GM21576 (cell line): ENCODE data around the gene ATP5F1B.

Experiments used
- ATAC-seq: cut with Tn5 transposase; IDR thresholded peaks from one replicate; pipeline ENCODE4 v1.9.1; 2021; ENCODE audit warnings: mild to moderate bottlenecking, moderate library complexity; ENCODE audit not compliant: unreplicated experiment

The ATP5F1B gene

DNA sequence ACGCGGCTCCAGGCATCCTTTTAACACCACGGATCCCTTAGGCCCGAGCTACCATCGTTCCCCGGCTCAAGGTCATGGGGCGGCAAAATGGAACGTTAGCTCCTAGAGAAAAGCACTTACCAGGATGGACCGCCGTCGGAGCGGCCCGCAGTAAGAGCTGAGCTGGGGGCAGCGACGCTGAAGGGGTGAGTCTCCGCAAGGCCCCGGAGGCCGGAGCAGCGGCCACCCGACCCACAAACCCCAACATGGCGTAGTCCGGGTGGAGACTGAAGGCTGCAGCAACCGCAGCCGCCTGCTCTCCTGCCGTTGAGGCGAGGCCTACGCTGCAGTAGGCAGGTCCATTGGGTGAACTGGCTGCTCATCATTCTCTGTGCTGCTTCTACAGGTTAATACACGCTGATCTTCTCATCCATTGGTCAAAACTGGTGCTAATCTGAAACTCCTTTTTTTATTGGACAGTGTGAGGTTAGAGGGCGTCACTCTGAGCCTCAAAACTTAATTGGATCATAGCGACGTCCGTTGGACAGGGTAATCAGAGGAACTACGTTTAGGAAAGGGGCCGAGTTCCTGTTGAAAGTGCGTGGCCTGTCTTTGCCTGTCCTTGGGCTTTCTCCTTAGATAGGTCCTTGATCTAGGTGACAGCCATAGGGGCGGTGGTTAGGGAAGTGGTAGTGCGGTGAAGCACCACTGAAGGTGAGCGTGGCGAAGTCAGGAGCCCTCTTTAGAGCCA, at the start of gene ATP5F1B:
ATP5F1B (minus strand) TSS at position 268 of the 730 bp plus-strand sequence; CDS start at position 247, 21 bp downstream.
- ATAC-seq = peak; percentile 98

DNA sequence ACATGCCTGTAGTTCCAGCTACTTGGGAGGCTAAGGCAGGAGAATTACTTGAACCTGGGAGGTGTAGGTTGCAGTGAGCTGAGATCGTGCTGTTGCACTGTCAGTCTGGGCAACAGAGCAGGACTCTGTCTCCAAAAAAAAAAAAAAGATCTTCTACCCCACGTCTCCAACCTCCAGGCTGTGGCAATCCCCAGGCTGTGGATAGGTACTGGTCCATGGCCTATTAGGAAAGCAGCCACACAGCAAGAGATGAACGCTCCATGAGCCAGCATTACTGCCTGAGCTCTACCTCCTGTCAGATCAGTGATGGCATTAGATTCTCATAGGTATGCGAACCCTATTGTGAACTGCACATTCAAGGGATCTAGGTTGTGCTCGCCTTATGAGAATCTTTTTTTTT, 48.4 kb upstream of the ATP5F1B start:
- no peak for ATAC-seq

GRCh38 chr12:56688846-56689109, 43.0 kb upstream of the ATP5F1B start:
- ATAC-seq = no peak

GRCh38 chr12:56688129-56688845, 42.5 kb upstream of the ATP5F1B start, which contains the start of gene PTGES3:
TSS of gene PTGES3 (minus strand) at chr12:56688284. CDS start at chr12:56687999, 285 bp downstream.
- peak; percentile 63 for ATAC-seq

GRCh38 chr12:56687223-56688128, 41.7 kb upstream of the ATP5F1B start:
- peak; percentile 3 for ATAC-seq

GRCh38 chr12:56684745-56685359, 39.1 kb upstream of the ATP5F1B start:
- ATAC-seq = no peak

GRCh38 chr12:56682323-56682722, 36.5 kb upstream of the ATP5F1B start:
- no peak for ATAC-seq

GRCh38 chr12:56679883-56680575, 34.2 kb upstream of the ATP5F1B start:
- no peak for ATAC-seq

- ATAC-seq = no peak
Measured at GRCh38 chr12:56678852-56679251, 33.1 kb upstream of the ATP5F1B start.

DNA sequence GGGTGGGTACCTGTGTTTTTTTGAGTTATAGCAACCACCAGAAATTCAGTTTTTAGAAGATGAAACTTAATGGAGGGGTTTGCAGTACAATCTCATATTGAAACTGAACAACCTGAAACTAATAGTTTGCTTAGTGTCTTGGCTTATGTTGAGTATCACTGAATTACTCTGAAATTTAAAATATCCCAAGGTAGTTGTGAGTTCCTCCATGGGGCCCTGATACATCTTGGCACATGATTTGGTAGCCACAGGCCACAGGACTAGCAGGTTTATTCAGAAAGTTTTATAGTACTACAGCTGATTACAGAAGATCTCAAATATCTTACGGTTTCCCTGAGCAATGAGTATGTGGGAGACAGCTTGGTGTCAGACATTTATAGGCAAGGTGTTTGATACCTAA, 31.9 kb upstream of the ATP5F1B start:
- no peak for ATAC-seq

DNA sequence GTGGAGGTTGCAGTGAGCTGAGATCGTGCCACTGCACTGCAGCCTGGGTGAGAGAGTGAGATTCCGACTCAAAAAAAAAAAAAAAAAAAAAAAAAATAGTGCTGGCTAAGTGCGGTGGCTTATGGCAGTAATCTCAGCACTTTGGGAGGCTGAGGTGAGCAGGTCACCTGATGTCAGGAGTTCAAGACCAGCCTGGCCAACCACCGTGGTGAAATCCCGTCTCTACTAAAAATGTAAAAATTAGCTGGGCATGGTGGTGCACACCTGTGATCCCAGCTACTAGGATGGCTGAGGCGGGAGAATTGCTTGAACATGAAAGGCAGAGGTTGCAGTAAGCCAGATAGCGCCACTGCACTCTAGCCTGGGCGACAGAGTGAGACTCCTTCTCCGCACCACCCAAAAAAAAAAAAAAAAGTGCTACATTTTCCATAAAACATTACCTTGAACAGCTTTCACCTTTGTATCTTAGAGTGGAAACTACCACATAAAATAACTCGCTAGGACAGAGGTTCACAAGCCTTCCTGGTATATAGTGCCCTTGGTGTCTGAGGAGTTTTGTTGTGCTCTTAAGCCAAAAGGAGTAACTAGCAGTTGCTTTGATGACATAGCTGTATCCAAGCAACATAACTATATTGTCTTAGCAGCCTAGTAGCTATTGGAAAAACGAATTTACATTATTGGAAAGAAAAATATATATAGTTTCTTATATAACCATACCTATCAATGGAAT, 31.2 kb upstream of the ATP5F1B start:
- ATAC-seq = no peak

DNA sequence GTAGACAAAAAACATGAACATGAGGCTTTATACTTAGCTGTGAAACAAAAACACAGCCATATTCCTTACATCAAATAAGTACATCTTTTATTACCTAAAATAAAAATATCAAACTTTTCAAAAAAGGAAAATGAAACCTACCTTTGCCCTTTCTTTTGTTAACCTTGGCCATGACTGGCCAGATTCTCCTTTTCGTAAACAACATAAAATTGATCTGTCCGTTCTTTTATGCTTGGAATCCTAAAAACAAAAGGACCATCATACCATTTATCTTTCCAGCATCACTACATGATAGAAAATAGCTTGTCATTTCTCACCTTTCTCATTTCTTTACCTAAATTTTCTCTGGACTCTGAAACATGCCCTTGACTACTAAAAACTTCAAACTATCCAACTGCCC, 25.8 kb upstream of the ATP5F1B start:
- ATAC-seq = no peak

GRCh38 chr12:56670836-56671235, 25.1 kb upstream of the ATP5F1B start:
- no peak for ATAC-seq

- ATAC-seq = no peak
Measured at GRCh38 chr12:56668197-56668457, 22.3 kb upstream of the ATP5F1B start.

DNA sequence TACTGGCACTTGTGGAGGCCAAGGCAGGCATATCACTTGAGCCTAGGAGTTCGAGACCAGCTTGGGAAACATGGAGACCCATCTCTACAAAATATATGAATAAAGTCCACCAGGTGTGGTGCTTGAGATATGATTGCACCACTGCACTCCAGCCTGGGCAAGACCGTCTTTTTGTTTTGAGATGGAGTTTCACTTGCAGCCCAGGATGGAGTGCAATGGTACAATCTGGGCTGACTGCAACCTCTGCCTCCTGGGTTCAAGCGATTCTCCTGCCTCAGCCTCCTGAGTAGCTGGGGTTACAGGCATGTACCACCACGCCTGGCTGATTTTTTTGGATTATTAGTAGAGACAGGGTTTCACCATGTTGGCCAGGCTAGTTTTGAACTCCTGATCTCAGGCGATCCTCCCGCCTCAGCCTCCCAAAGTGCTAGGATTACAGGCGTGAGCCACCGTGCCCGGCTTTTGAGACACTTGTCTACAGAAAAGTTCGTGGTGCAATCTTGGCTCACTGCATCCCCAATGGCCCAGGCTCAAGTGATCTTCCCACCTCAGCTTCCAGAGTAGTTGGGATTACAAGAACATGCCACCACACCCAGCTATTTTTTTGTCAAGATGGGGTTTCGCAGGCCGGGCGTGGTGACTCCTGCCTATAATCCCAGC, 16.3 kb upstream of the ATP5F1B start:
- ATAC-seq = no peak

GRCh38 chr12:56661560-56661959, 15.8 kb upstream of the ATP5F1B start:
- no peak for ATAC-seq

- ATAC-seq = no peak
Measured at GRCh38 chr12:56658921-56659320, 13.1 kb upstream of the ATP5F1B start.

DNA sequence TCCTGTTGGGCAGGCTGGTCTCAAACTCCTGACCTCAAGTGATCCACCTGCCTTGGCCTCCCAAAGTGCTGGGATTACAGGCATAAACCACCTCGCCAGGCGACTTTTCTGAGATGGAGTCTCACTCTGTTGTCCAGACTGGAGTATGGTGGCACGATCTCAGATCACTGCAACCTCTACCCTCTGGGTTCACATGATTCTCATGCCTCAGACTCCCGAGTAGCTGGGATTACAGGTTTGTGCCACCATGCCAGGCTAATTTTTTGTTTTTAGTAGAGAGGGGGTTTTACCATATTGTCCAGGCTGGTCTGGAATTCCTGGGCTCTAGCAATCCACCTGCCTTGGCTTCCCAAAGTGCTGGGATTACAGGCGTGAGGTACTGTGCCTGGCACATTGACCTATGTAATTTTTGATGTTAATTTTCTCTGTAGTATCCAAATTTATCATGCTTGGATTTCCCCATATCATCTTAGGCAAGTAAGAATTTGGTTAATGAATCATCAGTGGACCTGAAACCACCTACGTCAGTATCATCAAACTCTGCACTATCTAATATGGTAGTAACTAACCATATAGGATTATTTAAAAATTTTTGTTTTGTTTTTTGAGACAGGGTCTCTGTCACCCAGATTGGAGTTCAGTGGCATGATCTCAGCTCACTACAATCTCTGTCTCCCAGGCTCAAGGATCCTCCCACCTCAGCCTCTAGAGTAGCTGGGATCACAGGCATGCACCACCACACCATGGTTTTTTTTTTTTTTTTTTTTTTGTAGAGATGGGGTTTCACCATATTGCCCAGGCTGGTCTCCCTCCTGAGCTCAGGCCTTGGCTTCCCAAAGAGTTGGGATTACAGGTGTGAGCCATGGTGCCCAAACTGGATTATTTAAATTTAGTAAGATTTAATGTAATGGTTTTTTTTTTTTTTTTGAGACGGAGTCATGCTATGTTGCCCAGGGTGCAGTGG, 11.9 kb upstream of the ATP5F1B start:
- ATAC-seq = peak; percentile 50
